ENCODE data around the gene OR4N2.
"Not testable (repeated sequence)": the region's sequence is repeated elsewhere in the genome, so short reads cannot be mapped to it uniquely, and the experiment has no call there.

OR4N2 gene

GRCh38 chr14:19803470-19803869 lies at the start of gene OR4N2:
Gene OR4N2, plus strand, starts transcription at chr14:19803770. Its CDS starts 23,679 bp downstream, at chr14:19827449.
- DNase-seq (ENCODE audit: low read depth in 2 of 2, low spot score in 1 of 2): not testable (repeated sequence)

GRCh38 chr14:19754172-19754571 lies 49.4 kb upstream of the OR4N2 start:
- no peak for DNase-seq (ENCODE audit: low read depth in 2 of 2, low spot score in 1 of 2)

- not testable (repeated sequence) for DNase-seq (ENCODE audit: low read depth in 2 of 2, low spot score in 1 of 2)
These were observed 32.1 kb upstream of the OR4N2 start for GRCh38 chr14:19771491-19771890.

GRCh38 chr14:19771895-19772430 lies 31.6 kb upstream of the OR4N2 start:
- no peak for DNase-seq (ENCODE audit: low read depth in 2 of 2, low spot score in 1 of 2)

- DNase-seq (ENCODE audit: low read depth in 2 of 2, low spot score in 1 of 2): not testable (repeated sequence)
These were observed 31.1 kb upstream of the OR4N2 start for GRCh38 chr14:19772454-19772853.

GRCh38 chr14:19773204-19773603 lies 30.4 kb upstream of the OR4N2 start, which contains the start of gene OR4M1:
Gene OR4M1, plus strand, starts transcription at chr14:19773504. Its CDS starts 6,819 bp downstream, at chr14:19780323.
- DNase-seq (ENCODE audit: low read depth in 2 of 2, low spot score in 1 of 2): not testable (repeated sequence)

- DNase-seq (ENCODE audit: low read depth in 2 of 2, low spot score in 1 of 2): no peak
These were observed 28.0 kb upstream of the OR4N2 start for GRCh38 chr14:19775587-19775986.

GRCh38 chr14:19785848-19786247 lies 17.7 kb upstream of the OR4N2 start:
- DNase-seq (ENCODE audit: low read depth in 2 of 2, low spot score in 1 of 2): not testable (repeated sequence)

- DNase-seq (ENCODE audit: low read depth in 2 of 2, low spot score in 1 of 2): not testable (repeated sequence)
These were observed 16.3 kb upstream of the OR4N2 start for GRCh38 chr14:19787318-19787717.

GRCh38 chr14:19788150-19788549 lies 15.4 kb upstream of the OR4N2 start:
- DNase-seq (ENCODE audit: low read depth in 2 of 2, low spot score in 1 of 2): not testable (repeated sequence)

- DNase-seq (ENCODE audit: low read depth in 2 of 2, low spot score in 1 of 2): not testable (repeated sequence)
These were observed 7.0 kb upstream of the OR4N2 start for GRCh38 chr14:19796520-19797108.

GRCh38 chr14:19799880-19800279 lies 3.7 kb upstream of the OR4N2 start:
- no peak for DNase-seq (ENCODE audit: low read depth in 2 of 2, low spot score in 1 of 2)

- DNase-seq (ENCODE audit: low read depth in 2 of 2, low spot score in 1 of 2): no peak
These were observed 3.1 kb upstream of the OR4N2 start for GRCh38 chr14:19800282-19801117.

GRCh38 chr14:19801118-19801464 lies 2.5 kb upstream of the OR4N2 start:
- DNase-seq (ENCODE audit: low read depth in 2 of 2, low spot score in 1 of 2): no peak

GRCh38 chr14:19813171-19813920 lies 9.8 kb downstream of the OR4N2 start:
- not testable (repeated sequence) for DNase-seq (ENCODE audit: low read depth in 2 of 2, low spot score in 1 of 2)

- not testable (repeated sequence) for DNase-seq (ENCODE audit: low read depth in 2 of 2, low spot score in 1 of 2)
These were observed 16.3 kb downstream of the OR4N2 start for GRCh38 chr14:19819879-19820278.

GRCh38 chr14:19821016-19821415 lies 17.4 kb downstream of the OR4N2 start:
- not testable (repeated sequence) for DNase-seq (ENCODE audit: low read depth in 2 of 2, low spot score in 1 of 2)

GRCh38 chr14:19823178-19823577 lies 19.6 kb downstream of the OR4N2 start:
- DNase-seq (ENCODE audit: low read depth in 2 of 2, low spot score in 1 of 2): no peak

GRCh38 chr14:19823765-19824164 lies 20.2 kb downstream of the OR4N2 start:
- DNase-seq (ENCODE audit: low read depth in 2 of 2, low spot score in 1 of 2): no peak

GRCh38 chr14:19827626-19828244 lies 24.2 kb downstream of the OR4N2 start:
- not testable (repeated sequence) for DNase-seq (ENCODE audit: low read depth in 2 of 2, low spot score in 1 of 2)

- DNase-seq (ENCODE audit: low read depth in 2 of 2, low spot score in 1 of 2): no peak
These were observed 24.7 kb downstream of the OR4N2 start for GRCh38 chr14:19828314-19828713.

Data from stimulated activated CD8-positive, alpha-beta memory T cell treated with anti-CD3 and anti-CD28 coated beads, Interleukin-4, amount 100 ng/mL, for 4 hours (primary cell).